ENCODE data around the gene GPR137. TPM values are rescaled to one million over a fixed set of nuclear protein-coding genes. Genes with fewer than 3 reads are reported as not detected.

GPR137 gene
- total RNA-seq, 4 donors from 2014 or later: 17.8 to 30.0 (median 19.7) TPM

GRCh38 chr11:64246871-64247728 is 38.5 kb upstream of the GPR137 start, which contains the start of gene PPP1R14B:
Gene PPP1R14B, minus strand, starts transcription at chr11:64246943. Its CDS starts 270 bp downstream, at chr11:64246673.
- 2% methylated on average over 12 of the region's 74 CpGs for WGBS
- H3K36me3 ChIP-seq: peaks cover 12% of the 10 kb centered on the region
- peak within 1 kb of the TSS; percentile 75 for H3K4me3 ChIP-seq
- peak; percentile 92 for DNase-seq (ENCODE audit: low spot score in 2 of 2)
- no peaks in the 10 kb centered on the region for H3K9me3 ChIP-seq
- peak within 1 kb of the TSS; percentile 91 for H3K27ac ChIP-seq
- no peaks in the 10 kb centered on the region for H3K27me3 ChIP-seq
- TF ChIP-seq POLR2A (IDR thresholded peaks at IDR 0.05) (no peak), CTCF (IDR thresholded peaks at IDR 0.05) (no peak), POLR2AphosphoS5 (IDR thresholded peaks at IDR 0.05) (no peak), EP300 (IDR thresholded peaks at IDR 0.05) (no peak)
- H3K4me1 ChIP-seq: peaks cover 61% of the 10 kb centered on the region

- Histone ChIP-seq H3K27ac (peak overlapping the region; percentile 91), H3K27me3 (no peaks in the 10 kb centered on the region), H3K4me1 (peaks cover 61% of the 10 kb centered on the region), H3K4me3 (peak overlapping the region; percentile 75), H3K36me3 (peaks cover 12% of the 10 kb centered on the region), H3K9me3 (no peaks in the 10 kb centered on the region)
- WGBS: 31% methylated on average over 31 of the region's 31 CpGs
- no peak for TF ChIP-seq CTCF (IDR thresholded peaks at IDR 0.05)
- no peak for TF ChIP-seq POLR2A (IDR thresholded peaks at IDR 0.05)
- no peak for TF ChIP-seq EP300 (IDR thresholded peaks at IDR 0.05)
- no peak for TF ChIP-seq POLR2AphosphoS5 (IDR thresholded peaks at IDR 0.05)
- DNase-seq (ENCODE audit: low spot score in 2 of 2): no peak
Measured at GRCh38 chr11:64247729-64248531, 37.7 kb upstream of the GPR137 start.

GRCh38 chr11:64248578-64248977 is 37.1 kb upstream of the GPR137 start:
- peaks cover 61% of the 10 kb centered on the region for H3K4me1 ChIP-seq
- TF ChIP-seq POLR2AphosphoS5 (IDR thresholded peaks at IDR 0.05) (no peak), POLR2A (IDR thresholded peaks at IDR 0.05) (no peak), CTCF (IDR thresholded peaks at IDR 0.05) (no peak), EP300 (IDR thresholded peaks at IDR 0.05) (no peak)
- no peak overlapping the region for H3K4me3 ChIP-seq
- no peak overlapping the region for H3K27ac ChIP-seq
- peaks cover 7% of the 10 kb centered on the region for H3K36me3 ChIP-seq
- H3K27me3 ChIP-seq: no peaks in the 10 kb centered on the region
- 63% methylated on average over 7 of the region's 7 CpGs for WGBS
- DNase-seq (ENCODE audit: low spot score in 2 of 2): no peak
- no peaks in the 10 kb centered on the region for H3K9me3 ChIP-seq

GRCh38 chr11:64249038-64249437 is 36.6 kb upstream of the GPR137 start:
- 89% methylated on average over 4 of the region's 4 CpGs for WGBS
- H3K27ac ChIP-seq: no peak overlapping the region
- peaks cover 63% of the 10 kb centered on the region for H3K4me1 ChIP-seq

More at GRCh38 chr11:64249038-64249437, 36.6 kb upstream of the GPR137 start:
- H3K36me3 ChIP-seq: peaks cover 3% of the 10 kb centered on the region
- no peaks in the 10 kb centered on the region for H3K27me3 ChIP-seq
- no peak overlapping the region for H3K4me3 ChIP-seq
- TF ChIP-seq EP300 (IDR thresholded peaks at IDR 0.05) (no peak), POLR2A (IDR thresholded peaks at IDR 0.05) (no peak), POLR2AphosphoS5 (IDR thresholded peaks at IDR 0.05) (no peak), CTCF (IDR thresholded peaks at IDR 0.05) (no peak)
- no peaks in the 10 kb centered on the region for H3K9me3 ChIP-seq
- no peak for DNase-seq (ENCODE audit: low spot score in 2 of 2)

Data from suprapubic skin (tissue), 4 donors.